Panc1 (cell line): ENCODE measurements around the gene MTNR1B. TPM values are rescaled to one million over a fixed set of nuclear protein-coding genes. Genes with fewer than 3 reads are reported as not detected.
A peak's percentile ranks its signal among the peaks of the same experiment; 100 is the strongest.

ENCODE experiments used
- ATAC-seq: fragments of 200-7000 bp; cut with Tn5 transposase; 2 replicates; pipeline ENCODE4 v1.9.1; 2020; ENCODE audit warnings: mild to moderate bottlenecking, moderate library complexity
- BruUV-seq: library from RNA; stranded (reverse); fragments of 400-500 nt; replicated peaks from 2 replicates; lab custom pipeline; 2021; lab: Mats Ljungman, UMichigan
- CTCF ChIA-PET: fragments of 300-600 bp; sonication (Branson Sonifier 250); formaldehyde crosslinking; loops from one replicate; lab custom pipeline; 2022; ENCODE audit warnings: antibody characterized with exemption; lab: Charles Lee
- POLR2A ChIA-PET: fragments of 300-600 bp; sonication (Branson Sonifier 250); formaldehyde crosslinking; loops from one replicate; lab custom pipeline; 2022; ENCODE audit warnings: antibody characterized with exemption; lab: Charles Lee
- DNase-seq: peaks from one replicate; pipeline ENCODE4 v3.0.0-alpha.2; 2010; ENCODE audit warnings: low read depth, low spot score
- H3K27ac ChIP-seq: 2 replicates; pipeline ENCODE4 v1.5.1; 2011; ENCODE audit warnings: mild to moderate bottlenecking, low read length, inconsistent platforms
- H3K27me3 ChIP-seq: fragments of 200-500 bp; sonication (Bioruptor generic); 2 replicates; pipeline ENCODE4 v1.6.0; 2014; ENCODE audit warnings: low read length, inconsistent platforms; ENCODE audit not compliant: control insufficient read depth, insufficient read depth
- H3K36me3 ChIP-seq: fragments of 200-500 bp; sonication (Bioruptor generic); 2 replicates; pipeline ENCODE4 v1.5.1; 2014; ENCODE audit warnings: inconsistent platforms, mild to moderate bottlenecking, low read length, moderate library complexity; ENCODE audit not compliant: control insufficient read depth, insufficient read depth
- H3K4me1 ChIP-seq: 2 replicates; pipeline ENCODE4 v1.5.1; 2011; ENCODE audit warnings: inconsistent platforms, mild to moderate bottlenecking, low read length, moderate library complexity; ENCODE audit not compliant: control insufficient read depth, insufficient read depth
- H3K4me3 ChIP-seq, 2 experiments: 2 replicates each; pipeline ENCODE4 v1.5.1; 2011 to 2012; ENCODE audit warnings: low read depth in 2 of 2, low read length in 2 of 2, mild to moderate bottlenecking in 2 of 2, inconsistent platforms in 1 of 2, moderate library complexity in 1 of 2
- H3K9me3 ChIP-seq: fragments of 200-500 bp; sonication (Bioruptor generic); 2 replicates; pipeline ENCODE4 v1.5.1; 2014; ENCODE audit warnings: low read depth, mild to moderate bottlenecking, inconsistent platforms, low read length, moderate library complexity; ENCODE audit not compliant: control insufficient read depth, insufficient read depth
- CTCF ChIP-seq: fragments of 450-650 bp; IDR thresholded peaks from 2 replicates; pipeline ENCODE4 v1.5.1; 2017; ENCODE audit warnings: mild to moderate bottlenecking
- POLR2AphosphoS5 ChIP-seq: IDR thresholded peaks from 2 replicates; pipeline ENCODE4 v1.6.1; 2012; ENCODE audit warnings: mild to moderate bottlenecking, low read depth, low read length, moderate library complexity
- REST ChIP-seq, 2 experiments: IDR thresholded peaks; 2 replicates each; pipeline ENCODE4 v1.6.1; 2011 to 2012; ENCODE audit warnings: low read depth in 2 of 2, control low read depth in 1 of 2, low read length in 1 of 2, mild to moderate bottlenecking in 1 of 2, moderate library complexity in 1 of 2; ENCODE audit not compliant: insufficient read depth in 1 of 2
- SIN3A ChIP-seq: IDR thresholded peaks from 2 replicates; pipeline ENCODE4 v1.6.1; 2012; ENCODE audit warnings: low read depth, mild to moderate bottlenecking, low read length, moderate library complexity, borderline replicate concordance; ENCODE audit not compliant: insufficient read depth
- TCF7L2 ChIP-seq: IDR thresholded peaks from 2 replicates; pipeline ENCODE4 v1.6.1; 2011; ENCODE audit warnings: mild to moderate bottlenecking, low read depth, low read length, inconsistent platforms
- in situ Hi-C: cut with HindIII; loops from 2 replicates; pipeline ENCODE4 v1.10.0; 2016; ENCODE audit warnings: low sequenced_read_pairs, low pct_unique_long_range_greater_than_20kb
- intact Hi-C: fragments of 100-400 bp; cut with micrococcal nuclease; formaldehyde crosslinking; loops from one replicate; pipeline ENCODE4 v1.10.0; 2022; ENCODE audit not compliant: unreplicated experiment
- total RNA-seq: library from RNA; stranded (reverse); gene quantifications from one replicate; pipeline ENCODE4 v1.2.1, GENCODE V29; 2021; ENCODE audit not compliant: unreplicated experiment

MTNR1B gene
- total RNA-seq, 1 experiment from 2014 or later, result not detected

DNA sequence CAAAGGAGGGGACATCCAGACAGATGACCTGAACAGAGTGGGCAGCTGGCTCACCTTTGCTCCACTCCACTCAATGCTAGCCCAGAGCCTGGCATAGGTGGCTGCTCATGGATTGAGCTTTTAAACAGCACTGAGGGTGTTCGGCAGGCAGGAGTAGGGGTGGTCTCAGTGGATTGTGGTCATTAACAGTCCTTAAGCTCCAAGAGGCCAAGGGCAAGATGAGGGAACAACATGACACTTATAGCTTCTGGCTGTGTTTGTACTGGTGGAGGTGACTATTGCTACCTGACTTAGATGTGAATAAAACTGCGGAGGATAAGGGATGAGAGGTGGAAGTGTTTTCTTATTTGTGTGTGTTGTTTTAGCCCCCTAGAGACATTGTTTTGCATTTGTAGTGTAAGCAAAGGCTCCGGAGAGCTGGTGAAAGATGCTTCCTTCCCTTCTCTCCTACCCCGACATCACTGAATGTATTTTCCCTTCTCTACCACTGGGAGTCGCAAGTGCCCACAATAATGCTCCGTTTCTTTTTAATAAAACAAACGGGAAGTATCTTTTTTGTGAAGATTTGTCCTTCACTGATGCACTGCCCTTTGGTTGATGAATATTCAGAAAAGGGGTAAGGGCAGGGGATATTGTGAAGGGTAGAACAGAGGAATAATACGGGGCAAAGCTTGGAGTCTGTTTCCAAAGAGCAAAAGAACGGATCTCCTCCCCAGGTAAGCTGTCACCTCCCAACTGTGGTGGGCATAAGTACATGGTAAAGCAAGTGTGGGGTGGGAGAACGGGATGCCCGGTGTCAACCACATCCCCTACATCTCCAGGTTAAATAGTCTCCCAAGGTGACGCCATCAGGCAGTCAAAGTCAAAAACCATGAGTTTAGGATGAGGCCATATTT, 27.5 kb upstream of the MTNR1B start:
- TF ChIP-seq SIN3A (no peak), CTCF (peak; percentile 82), REST (IDR thresholded peaks at IDR 0.05; ENCODE audit: insufficient read depth in 1 of 2, low read depth in 2 of 2, low read length in 1 of 2) (no peak), POLR2AphosphoS5 (no peak), TCF7L2 (no peak)
- Histone ChIP-seq H3K4me1 (no peaks in the 10 kb centered on the region), H3K9me3 (no peaks in the 10 kb centered on the region), H3K27ac (no peak overlapping the region), H3K27me3 (no peaks in the 10 kb centered on the region), H3K36me3 (no peaks in the 10 kb centered on the region), H3K4me3 (no peak overlapping the region)
- DNase-seq (peak; percentile 25), ATAC-seq (peak; percentile 68; the same call in 1 of the 2 replicates)
- CTCF ChIA-PET, result interaction anchor here (0.6 kb wide), 1 partner anchor 531 kb away, joined by 3 read pairs; no protein-coding TSS in a partner anchor
- POLR2A ChIA-PET, result no interaction called here
- intact Hi-C loops (loop anchor here (2.0 kb wide), 1 partner anchor 283 kb away; no protein-coding TSS in a partner anchor), in situ Hi-C loops (no loop called here)
- BruUV-seq, result no TSS peak

DNA sequence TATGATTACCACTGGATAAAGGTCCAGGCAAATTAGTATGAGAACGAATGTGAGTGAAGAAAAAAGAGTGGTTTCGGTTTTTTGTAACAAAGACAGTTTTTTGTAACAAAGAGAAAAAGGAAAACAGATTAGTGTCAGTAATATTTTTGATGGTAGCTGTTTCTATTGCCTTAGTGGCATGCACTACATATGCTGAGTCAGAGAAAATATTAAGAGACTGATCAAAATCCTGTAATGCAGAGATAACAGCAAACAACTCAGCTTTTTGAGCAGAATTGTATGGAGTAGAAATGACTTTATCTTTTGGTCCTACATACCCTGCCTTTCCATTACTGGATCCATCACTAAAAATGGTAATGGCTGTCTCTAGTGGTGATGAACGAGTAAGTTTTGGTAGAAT, 22.7 kb upstream of the MTNR1B start:
- H3K9me3 ChIP-seq, result no peaks in the 10 kb centered on the region
- ChIA-PET CTCF (no interaction called here), POLR2A (no interaction called here)
- H3K4me3 ChIP-seq, result no peak overlapping the region
- no peaks in the 10 kb centered on the region for H3K4me1 ChIP-seq
- in situ Hi-C loops (no loop called here), intact Hi-C loops (loop anchor here (5.0 kb wide), 1 partner anchor 266 kb away; no protein-coding TSS in a partner anchor)
- no peaks in the 10 kb centered on the region for H3K36me3 ChIP-seq
- H3K27me3 ChIP-seq, result no peaks in the 10 kb centered on the region
- BruUV-seq, result no TSS peak
- no peak overlapping the region for H3K27ac ChIP-seq
- TF ChIP-seq CTCF (no peak), TCF7L2 (no peak), POLR2AphosphoS5 (no peak), REST (IDR thresholded peaks at IDR 0.05; ENCODE audit: insufficient read depth in 1 of 2, low read depth in 2 of 2, low read length in 1 of 2) (no peak), SIN3A (no peak)
- no peak for ATAC-seq
- no peak for DNase-seq
